Activated T-helper 1 cell treated with anti-CD3 and anti-CD28 coated beads, Interleukin-12 subunit alpha, Interleukin-12 subunit beta, Interleukin-2, Interleukin-4 antibody, amounts not matched to agents 30 ng/mL and 10 ng/mL and 1 ng/mL, durations not matched to agents 14 hours and 24 hours and 36 hours (primary cell): ENCODE data around the gene NOTUM. TPM values are rescaled to one million over a fixed set of nuclear protein-coding genes. Genes with fewer than 3 reads are reported as not detected.
"Not testable (repeated sequence)": the region's sequence is repeated elsewhere in the genome, so short reads cannot be mapped to it uniquely, and the experiment has no call there.

Experiments
- DNase-seq: peaks from one replicate; pipeline ENCODE4 v3.0.0; 2021; ENCODE audit warnings: low spot score
- H3K27ac Mint-ChIP-seq: one replicate; pipeline ENCODE4 v1.8.0; 2021; ENCODE audit warnings: mild to moderate bottlenecking, mixed read lengths
- H3K27me3 Mint-ChIP-seq: one replicate; pipeline ENCODE4 v1.8.0; 2022; ENCODE audit warnings: mild to moderate bottlenecking, moderate library complexity, mixed read lengths; ENCODE audit not compliant: insufficient read depth
- H3K36me3 Mint-ChIP-seq: one replicate; pipeline ENCODE4 v1.8.0; 2021; ENCODE audit warnings: low read depth, mixed read lengths
- H3K4me1 Mint-ChIP-seq: one replicate; pipeline ENCODE4 v1.8.0; 2021; ENCODE audit warnings: low read depth, mixed read lengths
- H3K4me3 Mint-ChIP-seq: one replicate; pipeline ENCODE4 v1.8.0; 2021; ENCODE audit warnings: mild to moderate bottlenecking, moderate library complexity, mixed read lengths
- H3K9me3 Mint-ChIP-seq: one replicate; pipeline ENCODE4 v1.8.0; 2021; ENCODE audit warnings: mixed read lengths
- intact Hi-C: fragments of 100-400 bp; cut with micrococcal nuclease; formaldehyde crosslinking; loops from one replicate; pipeline ENCODE4 v1.15.1; 2024
- total RNA-seq: library from RNA; stranded (reverse); gene quantifications from 2 replicates; pipeline ENCODE4 v1.2.3, GENCODE V29; 2022

Gene NOTUM
- total RNA-seq, 1 donor from 2014 or later = 1.5 TPM

- intact Hi-C loops = no loop called here
- H3K36me3 Mint-ChIP-seq = peaks cover 16% of the 10 kb centered on the region
- peaks cover 38% of the 10 kb centered on the region for H3K4me1 Mint-ChIP-seq
These were observed 39.5 kb downstream of the NOTUM start for GRCh38 chr17:81921537-81921862.

GRCh38 chr17:81920612-81921536 is 40.1 kb downstream of the NOTUM start:
- intact Hi-C loops = no loop called here
- peak overlapping the region; percentile 55 for H3K27ac Mint-ChIP-seq
- no peaks in the 10 kb centered on the region for H3K27me3 Mint-ChIP-seq
- no peaks in the 10 kb centered on the region for H3K9me3 Mint-ChIP-seq
- H3K36me3 Mint-ChIP-seq = peaks cover 20% of the 10 kb centered on the region
- DNase-seq = no peak
- no peak overlapping the region for H3K4me3 Mint-ChIP-seq
- H3K4me1 Mint-ChIP-seq = peaks cover 36% of the 10 kb centered on the region

More at GRCh38 chr17:81921537-81921862, 39.5 kb downstream of the NOTUM start:
- Mint-ChIP-seq H3K27me3 (no peaks in the 10 kb centered on the region), H3K27ac (no peak overlapping the region), H3K4me3 (no peak overlapping the region), H3K9me3 (no peaks in the 10 kb centered on the region)
- DNase-seq = no peak

- Mint-ChIP-seq H3K4me1 (peaks cover 32% of the 10 kb centered on the region), H3K27ac (peak overlapping the region; percentile 87), H3K36me3 (peaks cover 24% of the 10 kb centered on the region), H3K4me3 (peak overlapping the region; percentile 88), H3K27me3 (no peaks in the 10 kb centered on the region), H3K9me3 (no peaks in the 10 kb centered on the region)
- no peak for DNase-seq
- intact Hi-C loops = loop anchor here (1.0 kb wide), 2 partner anchors 7 to 28 kb away; partner anchors contain the start of genes ALYREF and ANAPC11
These were observed 42.0 kb downstream of the NOTUM start for GRCh38 chr17:81918832-81919545.

GRCh38 chr17:81918333-81918669 is 42.7 kb downstream of the NOTUM start:
- Mint-ChIP-seq H3K36me3 (peaks cover 27% of the 10 kb centered on the region), H3K27ac (peak overlapping the region; percentile 87), H3K4me1 (peaks cover 31% of the 10 kb centered on the region), H3K4me3 (peak overlapping the region; percentile 88)
- not testable (repeated sequence) for DNase-seq, H3K27me3 Mint-ChIP-seq, H3K9me3 Mint-ChIP-seq
- intact Hi-C loops = loop anchor here (1.0 kb wide), 2 partner anchors 8 to 27 kb away; partner anchors contain the start of genes ALYREF and ANAPC11

- Mint-ChIP-seq H3K4me1 (peaks cover 37% of the 10 kb centered on the region), H3K36me3 (peaks cover 33% of the 10 kb centered on the region), H3K4me3 (peak within 1 kb of the TSS; percentile 90), H3K27me3 (no peaks in the 10 kb centered on the region), H3K27ac (peak within 1 kb of the TSS; percentile 87), H3K9me3 (no peaks in the 10 kb centered on the region)
- peak; percentile 72 for DNase-seq
- intact Hi-C loops = loop anchor here (1.0 kb wide), 2 partner anchors 9 to 26 kb away; partner anchors contain the start of genes ALYREF and ANAPC11
These were observed 43.2 kb downstream of the NOTUM start, which contains the start of gene SIRT7 for GRCh38 chr17:81917565-81918332. Gene SIRT7, minus strand, starts transcription at chr17:81918176. Its CDS starts 45 bp downstream, at chr17:81918131.

GRCh38 chr17:81916234-81917001 is 44.6 kb downstream of the NOTUM start:
- Mint-ChIP-seq H3K27me3 (no peaks in the 10 kb centered on the region), H3K36me3 (peaks cover 34% of the 10 kb centered on the region), H3K4me1 (peaks cover 45% of the 10 kb centered on the region), H3K9me3 (no peaks in the 10 kb centered on the region), H3K4me3 (peak overlapping the region; percentile 90), H3K27ac (peak overlapping the region; percentile 79)
- intact Hi-C loops = no loop called here
- DNase-seq = no peak

GRCh38 chr17:81915331-81915730 is 45.7 kb downstream of the NOTUM start:
- Mint-ChIP-seq H3K4me3 (no peak overlapping the region), H3K4me1 (peaks cover 45% of the 10 kb centered on the region), H3K36me3 (peaks cover 34% of the 10 kb centered on the region), H3K9me3 (no peaks in the 10 kb centered on the region), H3K27me3 (no peaks in the 10 kb centered on the region), H3K27ac (no peak overlapping the region)
- DNase-seq = no peak
- intact Hi-C loops = no loop called here

GRCh38 chr17:81914103-81914850 is 46.7 kb downstream of the NOTUM start:
- Mint-ChIP-seq H3K9me3 (no peaks in the 10 kb centered on the region), H3K4me1 (peaks cover 47% of the 10 kb centered on the region), H3K27me3 (no peaks in the 10 kb centered on the region), H3K36me3 (peaks cover 31% of the 10 kb centered on the region), H3K4me3 (no peak overlapping the region), H3K27ac (no peak overlapping the region)
- intact Hi-C loops = no loop called here
- no peak for DNase-seq

GRCh38 chr17:81913394-81914102 is 47.4 kb downstream of the NOTUM start:
- Mint-ChIP-seq H3K27ac (no peak overlapping the region), H3K4me1 (peaks cover 39% of the 10 kb centered on the region), H3K9me3 (no peaks in the 10 kb centered on the region), H3K4me3 (peak overlapping the region; percentile 15), H3K27me3 (no peaks in the 10 kb centered on the region), H3K36me3 (peaks cover 26% of the 10 kb centered on the region)
- no peak for DNase-seq
- intact Hi-C loops = no loop called here

- intact Hi-C loops = no loop called here
- H3K9me3 Mint-ChIP-seq = no peaks in the 10 kb centered on the region
- no peaks in the 10 kb centered on the region for H3K27me3 Mint-ChIP-seq
- peak overlapping the region; percentile 32 for H3K27ac Mint-ChIP-seq
- H3K4me3 Mint-ChIP-seq = peak overlapping the region; percentile 47
- DNase-seq = no peak
- H3K36me3 Mint-ChIP-seq = peaks cover 29% of the 10 kb centered on the region
- peaks cover 34% of the 10 kb centered on the region for H3K4me1 Mint-ChIP-seq
These were observed 48.3 kb downstream of the NOTUM start for GRCh38 chr17:81912441-81913309.
